RWPE1 (cell line): Measurements from ENCODE around the gene HDX.

Experiments used
- CTCF ChIA-PET: fragments of 350-600 bp; sonication (Branson Sonifier 250); formaldehyde crosslinking; extraction: SDS; loops from one replicate; lab custom pipeline; 2021; lab: Yijun Ruan, JAX
- POLR2A ChIA-PET: fragments of 400-600 bp; formaldehyde crosslinking; extraction: SDS; loops from one replicate; lab custom pipeline; 2020; ENCODE audit warnings: antibody characterized with exemption; ENCODE audit not compliant: low non-redundant PET; lab: Yijun Ruan, JAX
- DNase-seq: peaks from one replicate; pipeline ENCODE4 v3.0.0; 2012; ENCODE audit warnings: low spot score
- H3K27ac ChIP-seq: fragments of 450-650 bp; 2 replicates; pipeline ENCODE4 v1.5.1; 2017
- TF ChIP-seq, protein P1 (sequence below): fragments of 450-650 bp; conservative IDR thresholded peaks from 2 replicates; pipeline ENCODE4 v1.5.1; 2017; ENCODE audit warnings: low read depth, mild to moderate bottlenecking

Gene HDX

GRCh38 chrX:84415140-84415539 lies 87.1 kb downstream of the HDX start:
- no peak for DNase-seq
- CTCF ChIA-PET = no interaction called here
- H3K27ac ChIP-seq = no peak overlapping the region
- POLR2A ChIA-PET = no interaction called here
- TF ChIP-seq, protein P1, sequence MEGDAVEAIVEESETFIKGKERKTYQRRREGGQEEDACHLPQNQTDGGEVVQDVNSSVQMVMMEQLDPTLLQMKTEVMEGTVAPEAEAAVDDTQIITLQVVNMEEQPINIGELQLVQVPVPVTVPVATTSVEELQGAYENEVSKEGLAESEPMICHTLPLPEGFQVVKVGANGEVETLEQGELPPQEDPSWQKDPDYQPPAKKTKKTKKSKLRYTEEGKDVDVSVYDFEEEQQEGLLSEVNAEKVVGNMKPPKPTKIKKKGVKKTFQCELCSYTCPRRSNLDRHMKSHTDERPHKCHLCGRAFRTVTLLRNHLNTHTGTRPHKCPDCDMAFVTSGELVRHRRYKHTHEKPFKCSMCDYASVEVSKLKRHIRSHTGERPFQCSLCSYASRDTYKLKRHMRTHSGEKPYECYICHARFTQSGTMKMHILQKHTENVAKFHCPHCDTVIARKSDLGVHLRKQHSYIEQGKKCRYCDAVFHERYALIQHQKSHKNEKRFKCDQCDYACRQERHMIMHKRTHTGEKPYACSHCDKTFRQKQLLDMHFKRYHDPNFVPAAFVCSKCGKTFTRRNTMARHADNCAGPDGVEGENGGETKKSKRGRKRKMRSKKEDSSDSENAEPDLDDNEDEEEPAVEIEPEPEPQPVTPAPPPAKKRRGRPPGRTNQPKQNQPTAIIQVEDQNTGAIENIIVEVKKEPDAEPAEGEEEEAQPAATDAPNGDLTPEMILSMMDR = no peak

- TF ChIP-seq, protein P1 = no peak
- DNase-seq = no peak
- ChIA-PET CTCF (no interaction called here), POLR2A (no interaction called here)
- no peak overlapping the region for H3K27ac ChIP-seq
Observed at GRCh38 chrX:84363663-84364062, 138.6 kb downstream of the HDX start.

DNA sequence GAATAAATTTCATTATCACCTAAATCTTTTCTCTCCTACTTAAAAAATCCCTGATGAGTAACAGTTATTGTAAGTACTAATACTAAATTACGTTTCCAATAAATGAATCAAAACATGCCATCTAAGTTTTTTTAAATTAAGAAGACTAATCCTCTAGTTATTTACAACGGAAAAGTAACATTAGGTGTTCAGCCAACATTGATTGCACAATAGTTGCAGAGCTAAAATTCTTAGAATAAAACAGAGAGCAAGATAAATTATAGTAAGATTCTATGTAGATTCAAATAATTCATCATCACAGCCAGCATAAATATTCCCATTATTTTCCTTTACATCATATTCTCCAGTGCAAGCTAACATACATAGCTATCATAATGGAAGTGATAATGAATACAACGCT lies 139.2 kb downstream of the HDX start:
- TF ChIP-seq, protein P1 = no peak
- ChIA-PET CTCF (no interaction called here), POLR2A (no interaction called here)
- DNase-seq = no peak
- no peak overlapping the region for H3K27ac ChIP-seq

DNA sequence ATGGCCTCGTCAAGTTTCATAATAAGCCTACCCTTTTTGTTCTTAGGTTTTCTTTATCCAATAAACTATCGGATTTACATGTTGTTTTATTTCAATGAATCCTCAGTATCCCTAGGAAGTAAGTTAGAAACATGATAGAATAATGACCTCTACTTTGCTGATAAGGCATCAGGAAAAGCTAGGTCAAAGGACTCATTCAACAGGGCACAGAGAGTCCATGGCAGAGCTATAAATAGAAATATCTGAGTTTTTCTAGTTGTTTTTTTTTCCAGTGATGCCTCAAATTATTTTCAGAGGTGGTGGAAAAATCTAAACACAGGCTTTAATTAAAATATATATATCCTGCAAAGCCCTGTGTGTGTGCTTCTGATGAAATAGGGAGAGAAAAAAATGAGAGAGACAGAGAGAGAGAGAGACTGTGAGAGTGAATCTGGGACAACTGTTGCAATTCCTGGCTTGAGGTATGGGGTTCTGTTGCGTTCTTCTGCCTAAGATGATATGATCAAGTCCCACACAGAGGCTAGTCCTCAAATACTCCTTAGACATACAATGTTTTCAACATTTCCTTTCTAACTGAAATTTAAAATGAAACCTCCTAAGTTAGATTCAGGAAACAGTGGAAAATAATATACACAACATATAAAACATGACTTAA lies 139.9 kb downstream of the HDX start:
- TF ChIP-seq, protein P1 = no peak
- H3K27ac ChIP-seq = no peak overlapping the region
- POLR2A ChIA-PET = no interaction called here
- CTCF ChIA-PET = no interaction called here
- DNase-seq = no peak

DNA sequence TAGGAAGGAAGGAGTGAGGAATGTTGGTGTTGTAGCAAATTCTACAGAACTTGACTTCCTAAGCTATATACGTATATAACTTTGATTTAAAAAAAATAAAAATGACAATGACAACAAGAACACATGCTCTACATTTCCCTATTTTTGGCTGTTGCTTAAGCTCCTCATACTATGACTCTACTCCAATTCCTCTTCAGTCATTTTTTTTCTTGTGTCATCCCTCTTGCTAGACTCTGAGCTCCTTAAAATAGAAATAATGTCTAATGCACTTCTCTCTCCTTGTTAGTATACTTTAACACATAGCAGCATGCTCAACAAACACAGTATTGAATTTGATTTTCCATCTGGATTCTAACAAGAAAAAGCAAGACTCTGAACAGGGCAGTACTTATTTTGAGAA lies 144.0 kb downstream of the HDX start:
- POLR2A ChIA-PET = no interaction called here
- no peak for DNase-seq
- TF ChIP-seq, protein P1 = no peak
- no peak overlapping the region for H3K27ac ChIP-seq
- CTCF ChIA-PET = no interaction called here

- no peak for DNase-seq
- TF ChIP-seq, protein P1 = no peak
- POLR2A ChIA-PET = no interaction called here
- CTCF ChIA-PET = no interaction called here
- no peak overlapping the region for H3K27ac ChIP-seq
Observed at GRCh38 chrX:84357296-84357695, 145.0 kb downstream of the HDX start.

GRCh38 chrX:84340968-84341367 lies 161.3 kb downstream of the HDX start:
- no peak for DNase-seq
- POLR2A ChIA-PET = no interaction called here
- TF ChIP-seq, protein P1 = no peak
- CTCF ChIA-PET = no interaction called here
- no peak overlapping the region for H3K27ac ChIP-seq
